Measurements from ENCODE around the gene C2orf74. TPM values are rescaled to one million over a fixed set of nuclear protein-coding genes. Genes with fewer than 3 reads are reported as not detected.

The C2orf74 gene
- total RNA-seq, 1 experiment from 2014 or later: 8.1 TPM

- TF ChIP-seq FOXK1 (CRISPR knock-in tag; IDR thresholded peaks at IDR 0.05) (no peak), PRRX2 (CRISPR knock-in tag; IDR thresholded peaks at IDR 0.05) (no peak), ZNF281 (CRISPR knock-in tag; IDR thresholded peaks at IDR 0.05) (no peak), IRF2 (CRISPR knock-in tag; IDR thresholded peaks at IDR 0.05; ENCODE audit: borderline replicate concordance, low read depth) (no peak)
Measured at GRCh38 chr2:61151436-61151835, 10.6 kb upstream of the C2orf74 start (continued).

- Mint-ChIP-seq H3K36me3 (peaks cover 12% of the 10 kb centered on the region), H3K9me3 (peaks cover 6% of the 10 kb centered on the region), H3K4me1 (no peaks in the 10 kb centered on the region), H3K4me3 (no peak overlapping the region), H3K27me3 (ENCODE audit: low read depth) (no peaks in the 10 kb centered on the region), H3K27ac (peak overlapping the region; percentile 51; the same call in 1 of the 2 replicates)
- TF ChIP-seq STAT6 (CRISPR knock-in tag; conservative IDR thresholded peaks at IDR 0.05; ENCODE audit: low read depth) (no peak), ZNF396 (CRISPR knock-in tag; IDR thresholded peaks at IDR 0.05; ENCODE audit: borderline replicate concordance) (no peak), NFE2L1 (CRISPR knock-in tag; IDR thresholded peaks at IDR 0.05) (no peak), ATF3 (CRISPR knock-in tag; conservative IDR thresholded peaks at IDR 0.05) (no peak), NR1H2 (CRISPR knock-in tag; IDR thresholded peaks at IDR 0.05) (no peak), CBFB (CRISPR knock-in tag; IDR thresholded peaks at IDR 0.05; ENCODE audit: low read depth) (no peak), ZNF423 (CRISPR knock-in tag; IDR thresholded peaks at IDR 0.05) (no peak), ZNF281 (CRISPR knock-in tag; IDR thresholded peaks at IDR 0.05) (no peak), ARID4B (CRISPR knock-in tag; IDR thresholded peaks at IDR 0.05; ENCODE audit: borderline replicate concordance) (no peak), AR (CRISPR knock-in tag; IDR thresholded peaks at IDR 0.05) (no peak), GABPB1 (CRISPR knock-in tag; IDR thresholded peaks at IDR 0.05) (no peak), TEAD1 (CRISPR knock-in tag; IDR thresholded peaks at IDR 0.05) (no peak), TEAD4 (CRISPR knock-in tag; IDR thresholded peaks at IDR 0.05) (no peak), SMAD4 (CRISPR knock-in tag; IDR thresholded peaks at IDR 0.05) (no peak), ZNF232 (CRISPR knock-in tag; IDR thresholded peaks at IDR 0.05) (no peak), ZNF671 (CRISPR knock-in tag; IDR thresholded peaks at IDR 0.05) (no peak), JAZF1 (CRISPR knock-in tag; IDR thresholded peaks at IDR 0.05) (no peak)
- DNase-seq (ENCODE audit: low spot score) (no peak), ATAC-seq (no peak)
- CTCF ChIA-PET: no interaction called here
- POLR2A ChIA-PET: no interaction called here
Measured at GRCh38 chr2:61157371-61158003, 4.5 kb upstream of the C2orf74 start.

All from WTC11 (cell line).